ENCODE data around the gene IQCM.

Gene IQCM

DNA sequence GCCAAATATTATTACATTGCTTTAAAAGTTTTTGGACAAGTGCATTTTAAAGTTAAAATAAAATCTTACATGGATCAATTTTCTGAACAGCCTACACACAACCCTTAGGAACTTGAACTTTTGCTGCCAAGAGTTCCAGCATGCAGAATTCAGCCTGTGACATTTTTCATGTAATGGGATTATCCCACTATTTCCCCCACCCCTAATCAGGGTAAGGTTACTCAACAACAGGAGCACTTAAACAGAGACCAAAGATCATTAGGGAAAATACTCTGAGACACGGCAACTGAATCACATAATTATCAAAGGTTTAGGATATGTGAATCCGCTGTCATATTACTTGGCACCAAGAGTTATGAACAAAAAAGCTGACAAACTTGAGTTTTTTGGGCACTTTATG, 47.2 kb downstream of the IQCM start:
- DNase-seq (ENCODE audit: low spot score), result no peak

DNA sequence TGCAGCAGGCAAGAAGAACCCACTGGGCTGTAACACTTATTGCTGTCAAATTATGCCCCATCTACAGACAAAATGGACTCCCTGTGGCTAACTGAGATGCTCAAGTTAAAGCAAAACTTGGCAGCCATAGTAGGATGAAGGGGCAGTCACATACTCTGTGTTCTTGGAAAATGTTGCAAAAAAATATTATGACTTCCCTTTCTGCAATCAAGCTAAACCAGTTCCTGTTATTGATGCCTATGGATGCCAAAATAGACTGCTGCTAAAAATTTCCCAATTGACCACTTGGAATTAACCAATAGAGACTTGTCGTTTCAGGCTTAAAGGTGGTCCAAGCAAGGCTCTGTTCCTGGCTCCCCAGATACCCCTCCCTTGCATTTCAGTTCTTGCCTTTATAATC, 49.5 kb downstream of the IQCM start:
- no peak for DNase-seq (ENCODE audit: low spot score)

DNA sequence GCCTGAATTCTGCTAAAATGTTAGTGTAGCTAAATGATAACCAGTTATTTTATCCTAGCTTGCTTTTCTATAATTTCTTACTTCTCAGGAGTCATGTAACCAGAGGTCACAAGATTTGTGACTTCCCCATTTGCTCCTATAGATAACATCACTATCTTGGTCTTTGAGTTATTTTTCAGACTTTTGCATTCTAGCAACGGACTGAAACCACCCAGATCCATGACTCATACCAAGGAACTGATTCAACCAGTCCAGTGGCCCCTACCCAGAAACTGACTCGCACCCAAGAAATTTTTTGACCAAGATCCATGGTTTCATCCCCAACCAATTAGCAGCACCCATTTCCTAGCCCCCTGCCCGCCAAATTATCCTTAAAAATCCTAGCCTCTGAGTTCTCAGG, 50.0 kb downstream of the IQCM start:
- DNase-seq (ENCODE audit: low spot score), result no peak

DNA sequence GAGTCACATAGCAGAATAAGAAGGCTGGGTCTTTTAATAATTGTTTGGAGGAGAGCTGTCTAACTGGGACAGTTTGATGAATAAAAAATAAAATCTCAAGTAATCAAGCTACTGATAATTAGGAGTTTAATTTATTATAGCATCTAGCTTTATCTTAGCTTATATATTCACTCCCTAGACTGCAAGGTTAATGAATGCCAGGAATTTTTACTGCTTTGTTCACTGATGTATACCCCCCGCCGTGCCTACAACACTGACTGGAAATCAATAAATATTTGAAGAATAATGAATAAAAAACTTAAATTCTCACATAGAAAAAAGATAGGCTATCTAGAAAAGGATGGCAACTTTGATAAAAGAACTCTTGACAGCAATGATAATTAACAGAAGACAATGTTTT, 59.7 kb downstream of the IQCM start:
- DNase-seq (ENCODE audit: low spot score), result no peak

DNA sequence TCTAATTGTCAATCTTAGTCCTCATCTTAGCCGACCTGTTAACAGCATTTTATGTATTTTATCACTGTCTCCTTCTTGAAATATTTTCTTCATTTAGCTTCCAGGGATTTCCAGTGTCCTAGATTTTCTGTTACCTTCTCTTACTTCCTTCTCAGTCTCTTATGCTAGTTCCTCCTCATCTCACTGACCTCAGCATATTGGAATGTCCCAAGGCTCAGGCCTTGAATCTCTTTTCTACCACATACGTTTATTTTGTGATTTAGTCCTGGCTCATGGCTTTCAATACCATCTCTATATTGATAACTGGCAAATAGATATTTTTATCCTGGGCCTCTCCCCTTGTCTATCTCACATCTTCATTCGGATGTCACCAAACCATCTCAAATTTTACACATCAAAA, 61.1 kb downstream of the IQCM start:
- DNase-seq (ENCODE audit: low spot score), result no peak

DNA sequence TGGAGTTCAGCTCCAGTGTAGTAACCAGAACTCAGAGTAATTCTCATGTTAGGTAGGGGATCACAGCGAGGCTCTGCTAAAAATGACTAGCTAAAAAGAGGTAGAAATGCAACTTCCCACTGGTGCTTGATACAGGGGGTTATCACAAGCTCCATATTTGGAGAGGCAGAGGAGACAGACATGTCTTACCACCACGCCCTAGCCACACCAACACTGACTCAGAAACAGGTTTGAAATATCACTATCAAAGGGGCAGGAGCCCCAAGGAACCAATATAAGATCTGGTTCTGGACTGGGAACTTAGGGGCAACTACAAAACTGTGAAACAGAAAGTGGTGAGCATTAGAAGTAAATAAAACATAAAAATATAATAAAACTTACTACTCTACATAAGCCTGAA, 62.9 kb downstream of the IQCM start:
- DNase-seq (ENCODE audit: low spot score), result no peak

DNA sequence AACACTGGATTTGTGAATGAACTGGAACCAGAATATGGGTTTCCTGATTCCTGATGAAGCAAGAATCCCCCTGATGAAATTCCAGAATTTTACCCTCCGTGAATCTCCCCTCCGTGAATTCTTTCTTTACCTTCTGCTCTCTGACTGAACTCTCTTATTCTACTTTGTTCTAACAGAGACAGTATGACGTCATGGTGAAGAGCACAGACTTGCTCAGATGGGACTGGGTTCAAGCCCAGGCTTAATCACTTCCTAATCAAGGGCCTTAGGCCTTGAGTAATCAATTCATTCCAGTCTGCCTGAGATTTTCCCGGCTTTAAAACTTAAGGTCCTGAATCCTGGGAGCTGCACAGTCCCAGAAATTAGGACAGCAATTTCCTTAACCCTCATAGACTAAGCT, 64.5 kb downstream of the IQCM start:
- no peak for DNase-seq (ENCODE audit: low spot score)

DNA sequence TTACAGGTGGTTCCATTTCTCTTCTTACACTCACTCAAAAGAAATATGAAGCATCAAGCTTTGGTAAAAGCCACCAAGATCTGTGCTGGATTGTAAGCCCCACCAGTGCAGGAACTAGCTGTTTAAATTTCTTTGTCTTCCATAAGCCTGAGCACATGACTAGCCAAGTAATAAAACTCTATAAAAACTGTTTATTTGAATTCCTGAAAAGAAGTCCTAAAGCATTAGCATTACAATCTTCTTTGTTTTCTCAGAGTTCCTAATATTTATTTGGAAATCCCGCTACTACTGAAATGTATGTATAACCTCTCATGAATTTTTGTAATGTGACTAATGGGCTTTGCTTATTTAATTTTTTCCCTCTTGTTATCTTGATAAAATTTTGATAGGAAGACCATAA, 65.9 kb downstream of the IQCM start:
- no peak for DNase-seq (ENCODE audit: low spot score)

DNA sequence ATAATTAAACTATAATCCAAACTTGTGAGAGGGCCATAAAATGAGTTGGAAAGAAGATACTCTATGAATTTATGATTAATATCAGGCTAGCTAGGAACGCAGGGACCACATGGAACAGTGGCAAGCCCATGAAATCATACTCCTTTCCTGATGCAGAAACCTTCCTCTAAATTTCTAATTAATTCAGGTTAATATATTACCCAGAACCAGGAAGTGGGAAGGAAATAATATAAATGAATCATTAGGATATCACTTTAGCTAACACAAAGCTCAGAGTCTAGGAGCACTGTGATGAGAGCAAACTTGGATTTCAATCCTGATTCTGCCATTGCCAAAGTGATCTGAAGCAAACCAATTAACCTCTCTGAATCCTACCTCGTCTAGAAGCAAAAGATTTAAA, 68.0 kb downstream of the IQCM start:
- no peak for DNase-seq (ENCODE audit: low spot score)

DNA sequence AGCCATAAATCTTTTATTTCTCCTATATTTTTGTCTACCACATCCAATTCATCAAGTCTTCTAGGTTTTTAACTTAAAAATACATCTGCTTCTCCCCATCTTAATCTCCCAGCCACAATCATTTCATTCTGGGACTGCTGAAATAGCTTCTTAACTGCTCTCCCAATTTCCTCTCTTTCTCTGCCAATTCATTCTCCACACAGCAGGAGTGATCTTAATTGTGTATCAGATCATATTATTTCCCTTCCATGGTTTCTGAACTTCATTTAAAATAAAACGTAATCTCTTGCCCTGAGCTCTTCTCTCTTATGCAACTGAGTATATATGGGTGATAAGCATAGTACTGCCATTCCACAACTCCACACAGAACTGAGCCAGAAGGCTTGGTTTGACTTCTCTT, 69.4 kb downstream of the IQCM start:
- no peak for DNase-seq (ENCODE audit: low spot score)

DNA sequence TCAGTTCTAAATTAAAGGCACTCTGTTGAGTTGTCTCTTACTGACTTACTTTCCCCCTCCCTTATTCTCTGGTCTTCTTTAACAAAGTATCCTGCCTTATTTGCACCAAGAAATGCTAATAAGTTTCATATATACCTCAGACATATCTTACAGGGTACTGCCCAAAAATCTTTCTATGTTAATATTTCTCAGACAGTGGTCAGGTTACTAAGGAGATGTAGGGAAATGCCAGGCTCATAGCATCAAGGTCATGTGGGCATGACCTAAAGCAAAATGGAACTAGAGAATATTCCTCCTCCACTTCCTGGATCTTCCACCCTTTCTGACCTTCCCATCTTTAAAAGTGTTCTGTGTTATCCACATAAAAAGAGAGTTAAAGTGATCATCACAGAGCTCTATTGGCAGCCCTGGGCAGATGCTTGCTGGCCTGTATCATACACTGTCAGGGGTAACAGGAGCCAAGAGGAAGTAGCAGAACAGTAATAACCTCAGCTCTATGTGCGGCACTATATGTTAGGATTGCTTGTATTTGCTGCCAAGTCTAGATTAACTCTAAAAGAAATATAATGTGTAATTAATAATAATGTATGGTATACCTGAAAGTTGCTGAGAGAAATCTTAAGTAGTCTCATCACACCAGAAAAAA, 74.3 kb downstream of the IQCM start:
- DNase-seq (ENCODE audit: low spot score), result no peak

DNA sequence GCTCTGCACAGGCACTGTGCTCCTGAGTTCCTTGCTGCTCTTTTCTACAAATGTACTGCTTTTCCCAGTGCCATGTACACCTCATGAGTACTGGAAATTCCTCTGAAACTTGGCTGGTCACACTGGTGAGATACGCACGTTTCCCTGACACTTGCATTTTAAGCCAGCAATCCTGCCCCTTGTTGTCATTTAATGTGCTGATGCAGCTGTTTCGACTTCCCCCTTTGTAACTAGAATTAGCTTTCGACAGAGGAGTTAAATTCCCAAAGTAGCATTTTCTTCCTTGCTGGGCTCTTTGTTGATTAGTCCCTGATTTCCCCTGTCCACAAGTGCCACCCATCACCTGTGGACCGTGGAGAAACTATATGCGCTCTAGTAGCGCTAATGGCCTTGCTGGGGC, 77.5 kb downstream of the IQCM start:
- no peak for DNase-seq (ENCODE audit: low spot score)

DNA sequence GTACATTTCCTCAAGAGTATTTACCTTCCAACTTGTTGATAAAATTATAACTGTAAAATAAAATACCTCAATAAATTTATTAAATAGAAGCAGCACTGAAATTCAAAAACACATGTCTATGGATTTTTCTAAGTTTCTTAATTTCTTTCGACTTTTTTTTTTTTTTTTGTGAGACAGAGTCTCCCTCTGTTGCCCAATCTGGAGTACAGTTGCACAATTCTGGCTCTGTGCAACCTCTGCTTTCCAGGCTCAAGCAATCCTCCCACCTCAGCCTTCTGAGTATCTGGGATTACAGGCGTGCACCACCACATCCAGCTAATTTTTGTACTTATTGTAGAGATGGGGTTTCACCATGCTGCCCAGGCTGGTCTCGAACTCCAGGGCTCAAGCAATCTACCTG, 79.8 kb downstream of the IQCM start:
- no peak for DNase-seq (ENCODE audit: low spot score)

DNA sequence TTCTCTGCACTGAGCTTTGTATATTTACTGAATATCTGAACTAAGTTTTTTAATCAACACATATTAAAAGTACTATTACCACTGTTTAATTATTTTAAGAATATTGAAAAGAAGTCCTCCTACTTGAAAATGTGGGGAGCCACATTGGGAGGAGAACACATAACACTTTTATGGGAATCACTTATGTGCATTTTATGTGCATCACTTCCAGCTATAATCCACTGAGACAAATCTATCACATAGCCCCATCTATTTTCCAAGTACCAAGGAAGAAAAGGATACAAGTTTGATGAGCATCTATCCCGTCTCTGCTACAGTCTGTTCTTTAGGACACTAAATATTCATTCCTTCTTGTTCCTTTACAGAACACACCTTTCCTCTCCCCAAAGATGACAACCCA, 87.2 kb downstream of the IQCM start:
- DNase-seq (ENCODE audit: low spot score), result no peak

DNA sequence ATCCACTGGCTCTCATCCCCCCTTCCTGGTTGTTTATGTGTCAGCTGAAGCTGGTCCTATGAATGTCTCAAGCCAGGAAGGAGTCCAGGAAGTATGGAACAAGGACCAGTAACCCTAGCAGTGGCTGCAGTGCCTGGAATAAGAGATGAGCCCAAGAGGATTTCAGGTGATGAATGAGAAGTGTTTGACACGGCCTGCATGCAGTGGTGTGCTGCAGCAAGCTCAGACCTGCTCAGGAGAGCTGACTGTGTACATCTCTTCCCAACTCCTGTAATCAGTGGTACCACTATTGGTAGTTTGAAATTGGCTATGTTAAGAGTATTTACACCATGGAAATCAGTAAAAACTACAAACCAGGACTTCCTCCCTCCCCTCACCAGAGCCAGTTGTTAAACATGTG, 88.0 kb downstream of the IQCM start:
- no peak for DNase-seq (ENCODE audit: low spot score)

DNA sequence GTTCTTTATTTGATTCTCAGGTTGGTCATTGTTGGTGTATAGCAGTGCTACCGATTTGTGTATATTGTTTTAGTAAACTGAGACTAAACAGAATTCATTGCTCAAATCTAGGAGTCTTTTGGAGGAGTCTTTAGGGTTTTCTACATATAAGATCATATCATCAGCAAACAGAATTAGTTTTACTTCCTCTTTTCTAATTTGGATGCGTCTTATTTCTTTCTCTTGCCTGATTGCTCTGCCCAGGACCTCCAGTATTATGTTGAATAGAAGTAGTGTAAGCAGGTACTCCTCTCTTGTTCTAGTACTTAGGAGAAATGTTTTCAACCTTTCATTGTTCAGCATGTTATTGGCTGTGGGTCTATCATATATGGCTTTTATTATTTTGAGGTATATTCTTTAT, 92.6 kb downstream of the IQCM start:
- no peak for DNase-seq (ENCODE audit: low spot score)

DNA sequence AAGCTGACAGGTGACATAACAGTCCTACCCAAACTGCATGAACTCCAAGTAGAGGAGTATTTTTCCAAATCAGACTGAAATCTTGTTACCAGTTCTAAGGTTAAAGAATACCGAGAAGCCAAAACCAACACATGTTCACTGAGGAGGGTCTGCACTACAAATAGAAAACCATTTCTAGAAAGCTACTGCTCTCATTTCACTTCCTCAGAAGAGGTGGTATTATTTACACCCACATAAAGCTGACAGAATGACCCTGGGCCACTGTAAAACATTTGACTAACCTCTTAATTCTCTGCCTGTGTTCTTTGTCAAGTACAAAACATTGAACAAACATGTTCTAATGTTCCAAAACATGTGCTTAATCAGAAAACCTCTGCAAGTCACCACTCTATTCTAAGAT, 95.8 kb downstream of the IQCM start:
- DNase-seq (ENCODE audit: low spot score), result no peak

DNA sequence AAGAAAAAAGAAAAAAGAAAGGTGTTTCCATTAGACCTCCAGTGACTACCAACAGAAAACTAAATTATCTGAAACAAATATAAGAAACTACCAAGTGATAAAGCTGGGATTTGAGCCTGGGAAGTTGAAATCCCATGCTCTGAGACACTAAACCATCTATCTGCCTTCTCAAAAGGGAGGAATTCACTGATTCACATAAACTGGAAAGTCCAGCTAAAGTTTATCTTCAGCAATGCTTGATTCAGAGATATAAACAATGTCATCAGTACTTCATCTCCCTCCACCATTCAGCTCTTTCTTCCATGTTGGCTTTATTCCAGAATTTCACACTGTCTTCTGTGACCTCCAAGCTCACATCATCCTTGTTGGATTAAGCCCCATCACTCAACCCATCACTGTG, 96.3 kb downstream of the IQCM start:
- no peak for DNase-seq (ENCODE audit: low spot score)

DNA sequence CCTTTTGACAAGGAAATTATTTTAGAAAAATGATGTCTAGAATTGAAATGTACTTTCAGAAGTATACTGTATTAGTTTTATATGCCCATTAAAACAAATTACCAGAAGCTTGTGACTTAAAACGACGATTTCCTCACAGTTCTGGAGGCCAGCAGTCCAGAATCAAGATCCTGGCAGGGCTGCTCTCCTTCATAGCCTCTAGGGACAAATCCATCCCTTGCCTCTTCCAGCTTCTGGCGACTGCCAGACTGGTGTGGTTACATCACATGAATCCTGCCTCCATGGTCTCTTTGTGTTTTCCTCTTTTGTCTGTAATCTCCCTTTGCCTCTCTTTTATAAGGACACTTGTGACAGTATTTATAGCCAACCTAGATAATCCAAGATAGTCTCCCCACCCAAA, 97.1 kb downstream of the IQCM start:
- no peak for DNase-seq (ENCODE audit: low spot score)

DNA sequence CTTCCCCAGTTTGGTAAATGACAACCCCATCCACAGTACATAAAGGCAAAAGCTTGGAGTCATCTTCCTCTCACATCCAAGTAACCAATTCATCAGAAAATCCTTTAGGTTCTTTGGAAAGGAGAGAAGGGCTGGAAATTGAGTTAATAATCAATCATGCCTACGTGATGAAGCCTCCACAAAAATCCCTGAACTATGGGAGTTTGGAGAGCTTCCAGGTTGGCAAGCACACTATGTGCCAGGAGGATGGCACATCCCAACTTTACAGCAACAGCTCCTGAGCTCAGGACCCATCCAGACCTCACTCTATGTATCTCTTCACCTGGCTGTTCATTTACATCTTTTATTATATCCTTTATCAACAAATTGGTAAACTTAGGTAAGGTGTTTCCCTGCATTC, 98.9 kb downstream of the IQCM start:
- no peak for DNase-seq (ENCODE audit: low spot score)

DNA sequence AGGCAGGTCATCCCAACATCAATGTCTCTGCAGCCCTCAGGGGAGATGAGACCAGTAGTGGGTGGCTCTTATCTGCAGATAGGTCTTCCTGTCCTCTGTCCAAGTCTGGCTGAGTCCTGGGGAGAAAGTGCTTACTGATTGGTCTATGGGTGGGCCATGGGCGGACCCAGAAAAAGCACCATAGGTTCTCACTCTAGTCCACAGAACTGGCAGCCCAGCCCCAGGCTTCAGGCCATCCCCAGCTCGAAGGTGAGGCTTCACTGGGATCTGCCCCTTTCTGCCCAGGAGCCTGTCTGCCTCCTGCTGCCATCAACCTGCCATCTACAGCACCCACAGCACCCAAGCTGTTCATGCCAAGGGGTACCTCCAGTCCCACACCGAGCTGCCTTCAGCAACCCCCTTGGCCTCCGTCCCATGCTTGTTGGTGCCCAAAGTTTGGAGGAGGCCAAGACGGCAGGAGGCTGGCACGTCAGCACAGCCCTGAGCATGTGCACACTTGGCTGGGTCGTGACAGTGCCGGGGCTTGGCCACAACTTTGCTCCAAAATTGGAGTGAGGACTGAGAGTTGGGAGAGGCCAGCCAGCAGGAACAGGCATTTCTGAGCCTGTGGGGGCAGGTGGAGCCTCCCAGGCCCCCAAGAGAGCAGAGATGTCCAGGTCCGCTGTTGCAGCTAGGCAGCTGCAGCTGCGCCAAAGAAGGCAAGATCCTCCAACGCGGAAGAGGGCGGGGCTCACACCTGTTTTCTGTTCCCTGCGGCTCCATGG, 99.6 kb downstream of the IQCM start:
- no peak for DNase-seq (ENCODE audit: low spot score)

DNA sequence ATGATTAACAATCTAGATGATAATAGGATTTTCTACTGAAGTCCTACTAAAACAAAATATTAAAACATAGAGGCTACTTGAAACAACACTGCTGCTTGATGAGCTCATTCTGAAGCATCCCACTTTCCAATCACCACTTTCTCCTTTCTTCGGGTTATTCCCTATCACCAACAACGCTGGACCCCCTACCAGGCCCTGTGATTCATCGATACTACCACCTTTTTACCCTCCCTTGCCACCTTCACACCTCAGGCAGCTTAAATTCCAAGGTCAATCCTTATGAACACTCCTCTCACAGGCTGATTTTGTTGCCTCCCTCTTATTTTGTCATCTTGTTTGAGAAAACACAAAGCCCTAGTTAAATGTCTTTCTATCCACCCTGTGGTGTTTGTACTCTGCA, 102.6 kb downstream of the IQCM start:
- DNase-seq (ENCODE audit: low spot score), result no peak

DNA sequence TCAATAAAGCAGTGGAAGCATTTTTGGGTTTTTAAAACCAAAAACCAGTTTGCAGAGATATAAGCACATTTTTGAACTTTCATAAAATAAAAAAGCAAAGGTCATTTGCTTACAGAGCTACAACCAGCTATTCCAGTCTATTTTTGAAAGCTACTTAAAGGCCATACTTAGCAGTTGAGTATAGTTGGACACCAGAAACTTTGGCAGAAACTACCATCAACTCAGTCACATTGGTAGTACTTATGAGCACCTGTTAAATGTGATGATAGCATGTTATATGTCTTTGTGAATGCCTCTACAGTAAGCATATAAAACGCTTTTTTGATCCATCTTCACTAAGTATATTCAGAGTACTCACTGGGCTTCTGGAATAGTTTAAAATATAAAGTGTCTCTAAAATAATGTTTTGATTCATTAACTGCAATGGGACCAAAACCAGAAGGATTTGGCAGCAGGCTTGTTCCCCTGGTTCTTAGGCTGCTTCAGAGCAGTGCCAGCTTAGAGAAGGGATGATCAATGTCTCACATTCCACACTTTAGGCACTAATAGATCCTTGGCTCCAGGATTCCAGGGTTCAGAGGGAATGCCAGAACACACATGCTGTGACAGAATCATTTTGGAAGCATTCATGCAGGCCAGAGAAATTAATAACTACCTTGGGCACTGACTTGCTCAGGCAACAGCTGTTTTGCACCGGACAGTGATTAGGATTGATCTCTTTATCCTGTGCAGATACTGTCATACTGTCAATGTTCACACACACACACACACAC, 103.9 kb downstream of the IQCM start:
- no peak for DNase-seq (ENCODE audit: low spot score)

All from COLO829 (cell line).